GM12872 (cell line): ENCODE data around the gene LAMTOR4.

Experiments used
- CTCF ChIP-seq: IDR thresholded peaks from 3 replicates; pipeline ENCODE4 v1.5.1; 2011; ENCODE audit warnings: low read depth, mild to moderate bottlenecking, low read length, moderate library complexity; ENCODE audit not compliant: insufficient read depth

The LAMTOR4 gene

GRCh38 chr7:100200693-100201092, 52.0 kb downstream of the LAMTOR4 start:
- TF ChIP-seq CTCF = no peak
